ENCODE data around the gene PRMT7.

The PRMT7 gene

DNA sequence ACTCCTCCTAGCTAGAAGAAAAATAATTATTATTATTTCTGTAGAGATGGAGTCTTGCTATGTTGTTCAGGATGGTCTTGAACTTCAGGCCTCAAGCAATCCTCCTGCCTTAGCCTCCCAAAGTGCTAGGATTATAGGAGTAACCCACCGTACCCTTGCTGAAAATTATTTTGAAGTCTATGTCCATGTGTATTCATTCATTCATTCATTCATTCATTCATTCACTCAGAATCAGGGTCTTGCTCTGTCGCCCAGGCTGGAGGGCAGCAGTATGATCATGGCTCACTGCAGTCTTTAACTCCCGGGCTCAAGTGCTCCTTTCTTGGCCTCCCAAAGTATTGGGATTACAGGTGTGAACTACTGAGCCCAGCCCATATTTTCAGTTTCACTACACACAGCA lies 4.2 kb upstream of the PRMT7 start:
- DNase-seq (ENCODE audit: low read depth), result no peak

DNA sequence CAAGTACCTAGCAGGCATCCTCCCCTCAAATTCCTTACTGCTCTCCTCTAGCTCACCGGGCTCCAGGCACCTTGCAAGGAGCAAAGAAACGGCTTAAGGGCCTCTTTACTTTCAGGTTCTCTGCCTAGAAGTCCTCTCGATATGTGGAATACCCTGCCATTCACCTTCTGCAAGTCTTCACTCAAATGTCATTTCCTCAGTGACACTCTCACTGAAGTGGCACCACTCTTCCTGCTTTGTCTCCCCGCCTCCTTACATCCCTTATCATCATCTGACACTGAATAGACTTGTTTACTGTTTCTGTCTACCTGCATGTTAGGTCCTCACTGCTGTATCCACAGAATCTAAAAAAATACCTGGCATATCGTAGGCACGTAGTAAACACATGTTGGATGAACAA lies 1.0 kb upstream of the PRMT7 start:
- no peak for DNase-seq (ENCODE audit: low read depth)

DNA sequence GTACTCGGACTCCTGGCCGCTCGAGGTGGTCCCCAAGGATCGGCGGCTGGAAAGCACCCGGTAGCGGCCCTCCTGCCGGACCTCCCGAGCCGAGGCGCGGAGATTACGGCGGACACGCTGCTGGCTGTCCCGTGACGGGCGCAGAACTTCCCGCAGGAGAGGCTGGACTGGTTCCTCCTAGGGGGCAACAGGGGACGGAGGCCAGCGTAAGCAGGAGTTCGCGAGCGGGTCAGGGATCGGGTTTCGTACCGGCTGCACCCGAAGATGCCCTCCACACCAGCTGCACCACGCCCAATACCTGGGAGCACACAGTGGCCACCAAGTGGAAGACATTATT lies 414 bp upstream of the PRMT7 start:
- no peak for DNase-seq (ENCODE audit: low read depth)

DNA sequence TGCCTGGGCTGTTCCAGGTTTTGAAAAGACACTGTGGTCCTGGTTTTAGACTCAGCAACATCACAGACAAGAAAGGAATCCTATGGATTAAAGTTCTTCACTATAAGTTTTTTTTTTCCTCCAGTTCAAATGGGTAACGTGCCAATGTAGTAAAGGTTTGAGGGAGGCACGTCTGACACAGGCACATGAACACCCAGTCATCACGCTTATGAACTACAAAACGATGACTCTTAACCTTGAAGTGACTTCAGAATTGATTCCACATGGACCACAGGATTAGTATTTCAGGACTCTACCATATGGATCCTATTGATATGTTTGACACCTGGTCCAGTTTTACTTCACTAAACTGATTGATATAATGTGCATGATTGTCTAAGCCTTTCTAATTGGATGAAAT lies 2.3 kb downstream of the PRMT7 start:
- DNase-seq (ENCODE audit: low read depth), result no peak

DNA sequence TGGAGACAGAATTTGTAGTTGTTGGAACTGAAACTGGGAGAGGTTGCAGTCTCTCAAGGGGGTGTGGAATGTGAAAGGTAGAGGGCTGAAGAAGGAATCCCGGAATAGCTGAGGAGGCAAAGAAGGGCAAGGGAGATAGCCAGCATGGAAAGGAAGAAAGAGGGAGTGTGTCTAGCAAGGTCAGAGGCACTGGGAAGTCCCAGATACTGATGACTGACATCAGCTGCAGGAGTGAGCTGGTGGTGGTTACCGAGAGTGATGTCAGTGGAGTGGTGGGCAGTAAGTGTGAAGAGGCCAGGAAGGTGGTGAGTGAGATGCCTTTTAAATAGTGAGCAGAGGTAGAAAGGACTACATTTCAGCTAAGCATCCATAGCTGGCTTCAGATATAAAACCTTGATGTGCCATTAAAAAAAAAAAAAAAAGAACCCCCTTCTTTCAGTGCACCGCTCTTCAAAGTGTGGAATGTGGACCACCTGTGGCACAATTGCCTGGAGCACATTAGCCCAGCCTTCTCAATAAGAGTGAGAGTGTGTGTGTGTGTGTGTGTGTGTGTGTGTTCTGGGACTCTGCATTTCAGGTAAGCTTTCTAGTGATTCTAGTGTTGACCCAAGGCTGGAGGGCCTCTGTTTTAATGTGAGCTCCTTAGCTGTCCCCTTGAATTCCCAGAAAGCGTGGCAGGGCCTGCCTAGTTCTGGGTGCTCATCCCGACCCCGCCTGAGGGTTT lies 8.5 kb downstream of the PRMT7 start:
- DNase-seq (ENCODE audit: low read depth), result no peak

DNA sequence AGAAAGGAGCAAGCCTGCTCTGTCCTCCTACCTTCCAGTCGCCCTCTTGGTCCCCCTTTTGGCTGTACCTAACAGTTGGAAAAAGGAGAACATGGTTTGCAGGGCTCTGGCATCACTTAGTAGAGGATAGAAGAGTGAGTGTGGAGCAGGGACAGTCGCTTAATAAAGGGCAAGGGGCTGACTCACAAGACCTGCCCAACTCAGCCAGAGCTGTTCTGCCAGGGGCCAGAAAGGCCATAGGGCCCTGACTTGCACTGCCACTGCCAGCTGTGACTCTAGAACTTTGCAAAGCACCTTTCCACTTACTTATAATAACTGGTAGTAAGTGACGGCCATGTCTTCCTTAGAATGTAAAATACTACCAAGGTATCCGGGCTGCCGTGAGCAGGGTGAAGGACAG lies 13.5 kb downstream of the PRMT7 start:
- DNase-seq (ENCODE audit: low read depth), result no peak

DNA sequence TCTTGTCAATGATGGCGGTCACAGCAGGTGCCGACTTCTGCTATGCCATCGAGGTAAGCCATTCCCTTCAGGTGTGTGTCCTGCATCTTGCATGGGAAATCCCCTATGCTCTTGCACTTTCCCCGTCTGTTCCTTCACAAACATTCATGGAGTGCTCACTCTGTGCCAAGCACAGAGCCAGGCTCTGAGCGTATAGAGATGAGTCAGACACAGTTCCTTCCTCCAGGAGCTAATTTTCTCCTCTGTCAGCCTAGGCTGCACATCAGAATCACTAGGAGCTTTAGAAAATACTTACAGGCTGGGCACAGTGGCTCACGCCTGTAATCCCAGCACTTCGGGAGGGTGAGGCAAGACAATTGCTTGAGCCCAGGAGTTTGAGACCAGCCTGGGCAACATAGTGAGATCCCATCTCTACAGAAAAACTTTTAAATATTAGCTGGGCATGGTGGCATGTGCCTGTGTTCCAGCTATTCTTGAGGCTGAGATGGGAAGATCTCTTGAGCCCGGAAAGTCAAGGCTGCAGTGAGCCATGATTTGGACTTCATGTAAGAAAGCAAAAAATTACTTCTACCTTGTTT lies 14.1 kb downstream of the PRMT7 start:
- DNase-seq (ENCODE audit: low read depth), result no peak

DNA sequence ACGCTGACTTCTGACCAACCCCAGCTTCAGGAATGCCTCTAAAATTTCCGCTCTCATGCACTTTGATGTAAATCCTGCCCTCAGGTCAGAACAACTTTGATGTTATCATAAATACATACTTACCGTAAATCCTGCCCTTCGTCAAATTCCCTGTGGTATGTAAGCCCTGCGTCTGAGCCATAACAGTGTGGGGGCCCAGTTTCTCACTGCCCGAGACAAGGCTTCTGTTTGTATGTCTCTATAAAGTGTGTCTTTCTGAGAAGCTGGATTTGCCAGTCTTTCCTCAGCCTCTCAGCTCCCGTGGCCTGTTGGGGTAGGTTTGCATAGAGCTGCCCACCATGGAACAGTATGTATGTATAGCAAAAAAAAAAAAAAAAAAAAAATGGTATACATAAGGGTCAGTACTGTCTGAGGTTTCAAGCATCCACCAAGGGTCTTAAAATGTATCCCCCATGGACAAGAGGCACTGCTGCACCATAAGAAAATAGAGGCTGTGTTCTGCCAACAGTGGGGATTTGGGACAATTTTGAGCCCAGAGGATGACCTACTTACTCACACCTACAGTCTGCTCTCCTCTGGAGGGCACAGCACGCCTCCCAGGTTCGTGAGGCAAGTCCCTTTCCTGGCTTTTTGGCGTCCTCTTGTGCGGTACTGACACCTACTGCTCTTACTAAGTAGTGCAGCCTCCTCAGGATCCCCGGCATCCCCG lies 17.5 kb downstream of the PRMT7 start:
- peak; percentile 68 for DNase-seq (ENCODE audit: low read depth)

DNA sequence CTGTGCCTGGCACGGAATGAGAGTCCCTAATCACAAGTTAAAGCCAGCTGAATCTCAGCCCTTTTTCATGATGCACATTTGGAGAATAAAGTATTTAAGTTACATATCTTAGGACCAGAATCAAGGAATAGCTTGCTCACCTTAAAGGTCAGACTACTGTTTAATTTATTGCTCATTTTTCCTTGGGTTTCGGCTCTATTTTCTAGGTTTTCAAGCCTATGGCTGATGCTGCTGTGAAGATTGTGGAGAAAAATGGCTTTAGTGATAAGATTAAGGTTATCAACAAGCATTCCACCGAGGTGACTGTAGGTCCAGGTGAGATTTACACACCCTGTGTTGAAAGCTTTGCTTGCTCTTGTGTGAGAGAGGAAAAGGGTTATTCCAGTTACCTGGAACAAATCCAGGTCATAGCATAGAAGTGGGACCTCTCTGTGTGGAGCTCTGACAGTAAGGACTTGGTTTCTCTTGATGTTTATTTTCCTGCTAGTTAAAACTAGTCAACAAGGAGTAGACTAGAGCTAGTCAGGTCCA lies 18.1 kb downstream of the PRMT7 start:
- no peak for DNase-seq (ENCODE audit: low read depth)

DNA sequence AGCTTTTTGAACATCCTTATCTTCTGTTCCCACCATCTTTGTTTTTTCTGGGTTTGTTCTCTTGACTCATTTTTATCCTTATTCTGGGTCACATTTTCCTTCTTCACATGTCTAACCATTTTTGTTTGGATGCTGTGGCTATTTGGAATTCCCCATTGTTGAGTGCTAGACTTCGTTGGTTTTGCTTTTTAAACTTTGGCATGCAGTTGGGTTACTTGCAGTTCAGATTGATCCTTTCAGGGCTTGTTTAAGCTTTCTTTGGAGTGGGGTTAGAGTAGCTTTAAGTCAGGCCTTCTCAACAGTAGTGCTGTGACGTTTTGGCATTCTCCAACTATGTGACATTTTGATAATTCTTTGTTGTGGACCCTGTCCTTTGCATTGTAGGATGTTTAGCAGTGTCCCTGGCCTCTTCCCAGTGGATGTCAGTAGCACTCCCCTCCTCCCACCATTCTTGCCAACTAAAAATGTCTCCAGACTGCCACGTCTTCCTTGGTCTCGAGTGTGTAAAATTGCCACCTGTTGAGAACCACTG lies 21.1 kb downstream of the PRMT7 start:
- DNase-seq (ENCODE audit: low read depth), result no peak

DNA sequence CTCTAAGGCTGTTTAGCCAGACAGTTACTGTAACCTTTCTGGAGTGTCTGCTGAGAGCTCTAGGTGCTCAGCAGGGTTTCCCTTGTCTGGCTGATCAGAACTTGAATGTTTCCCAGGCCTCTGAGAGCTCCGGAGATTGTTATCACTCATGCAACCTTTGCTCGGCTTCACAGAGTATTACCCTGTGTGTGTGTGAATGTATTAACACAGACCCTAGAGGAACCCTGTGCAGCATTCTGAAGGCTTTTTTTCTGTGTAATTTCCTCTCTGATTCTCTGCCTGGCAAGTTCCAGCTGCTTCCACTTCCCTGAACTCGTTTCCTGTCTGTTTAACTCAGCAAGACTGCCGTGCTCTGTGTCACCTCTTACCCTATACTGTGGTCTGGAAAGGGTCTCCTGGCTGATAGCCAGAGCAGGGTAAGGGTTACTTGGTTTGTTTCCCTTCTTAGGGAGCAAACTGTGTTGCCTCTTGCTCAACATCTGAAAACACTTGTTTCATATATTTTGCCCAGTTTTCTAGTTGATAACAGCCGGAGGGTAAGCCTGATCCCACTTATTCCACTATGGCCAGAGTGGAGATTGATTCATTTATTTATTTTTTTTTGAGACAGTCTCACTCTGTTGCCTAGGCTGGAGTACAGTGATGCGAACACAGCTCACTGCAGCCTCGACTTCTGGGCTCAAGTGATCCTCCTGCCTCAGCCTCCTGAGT lies 21.7 kb downstream of the PRMT7 start:
- no peak for DNase-seq (ENCODE audit: low read depth)

DNA sequence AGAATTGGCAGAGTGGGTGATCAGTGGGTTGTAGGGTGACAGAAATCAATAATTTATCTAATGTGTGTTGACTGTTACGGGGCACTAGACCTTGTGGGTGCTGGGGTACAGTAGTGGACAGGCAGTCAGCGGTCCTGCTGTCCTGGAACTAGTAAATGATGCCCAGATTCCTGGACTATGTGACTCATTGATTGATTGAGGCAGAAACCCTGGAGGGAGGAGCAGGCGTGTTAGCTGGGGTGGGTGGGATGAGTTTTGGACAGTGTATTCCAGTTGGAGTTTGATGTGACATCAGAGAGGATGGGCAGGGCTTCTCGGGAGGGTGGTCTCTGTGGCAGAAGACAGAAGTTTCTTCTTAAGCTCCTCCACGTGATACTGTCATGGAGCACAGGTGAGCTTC lies 24.4 kb downstream of the PRMT7 start:
- DNase-seq (ENCODE audit: low read depth), result no peak

DNA sequence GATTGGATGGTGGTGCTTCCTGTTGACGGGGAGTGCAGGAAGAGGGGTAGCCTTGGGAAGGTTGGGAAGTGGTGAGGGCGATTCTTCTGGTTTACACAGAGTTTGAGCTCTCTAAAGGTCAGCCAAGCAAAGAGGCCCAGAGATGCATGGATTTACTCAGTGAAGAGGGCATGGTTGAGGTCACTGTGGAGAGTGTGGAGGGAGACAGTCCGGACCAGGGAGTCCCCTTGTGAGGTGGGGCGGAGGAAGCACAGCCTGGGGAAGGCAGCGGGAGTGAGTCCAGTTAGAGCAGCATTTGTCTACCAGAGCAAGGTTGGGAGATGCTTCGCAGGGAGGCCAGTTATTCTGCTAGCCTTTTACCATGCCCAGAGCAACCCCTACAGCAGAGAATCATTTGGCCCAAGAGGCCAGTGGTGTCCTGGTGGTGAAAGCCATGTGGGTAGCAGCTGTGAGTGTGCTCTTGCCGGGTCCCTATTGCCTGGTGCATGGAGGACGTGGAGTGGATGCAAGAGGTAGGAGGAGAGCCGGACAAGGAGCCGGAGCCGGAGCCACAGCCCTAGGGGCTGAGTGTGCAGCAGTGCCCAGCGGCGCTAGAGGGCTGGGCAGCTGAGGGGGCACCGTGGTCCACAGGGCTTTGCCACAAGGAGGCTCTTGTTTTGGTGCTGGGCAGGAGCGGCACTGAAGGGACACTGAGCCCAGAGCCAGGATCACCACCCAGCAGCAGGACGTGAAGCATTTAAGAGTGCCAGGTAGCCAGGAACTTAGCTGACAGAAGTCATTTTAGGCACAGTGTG lies 27.7 kb downstream of the PRMT7 start:
- no peak for DNase-seq (ENCODE audit: low read depth)

DNA sequence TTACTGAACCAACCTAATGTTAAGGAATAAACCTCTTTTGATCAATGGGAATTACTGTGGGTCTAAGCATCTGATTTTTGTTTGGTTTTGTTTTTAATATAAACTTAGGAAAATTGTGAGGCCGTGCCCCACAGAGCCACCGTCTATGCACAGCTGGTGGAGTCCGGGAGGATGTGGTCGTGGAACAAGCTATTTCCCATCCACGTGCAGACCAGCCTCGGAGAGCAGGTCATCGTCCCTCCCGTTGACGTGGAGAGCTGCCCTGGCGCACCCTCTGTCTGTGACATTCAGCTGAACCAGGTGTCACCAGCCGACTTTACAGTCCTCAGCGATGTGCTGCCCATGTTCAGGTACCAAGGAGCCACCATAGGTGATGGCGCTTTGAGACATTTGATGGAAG lies 28.4 kb downstream of the PRMT7 start:
- DNase-seq (ENCODE audit: low read depth), result no peak

DNA sequence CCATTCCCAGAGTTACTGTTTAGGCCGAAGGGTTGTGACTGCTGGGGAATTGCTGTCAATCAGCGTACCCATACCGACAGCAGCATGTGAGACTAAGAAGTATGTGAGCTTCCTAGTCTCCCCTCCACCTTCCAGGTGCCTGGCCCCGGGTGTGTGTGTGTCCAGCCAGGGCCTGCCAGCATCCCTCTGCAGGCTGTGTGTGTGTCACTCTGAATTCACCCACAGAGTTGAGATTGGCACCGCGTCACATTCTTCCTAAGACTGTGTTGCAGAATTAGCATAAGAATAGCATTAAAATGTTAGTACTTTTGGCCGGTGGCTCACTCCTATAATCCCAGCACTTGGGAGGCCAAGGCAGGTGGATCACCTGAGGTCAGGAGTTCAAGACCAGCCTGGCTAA lies 31.8 kb downstream of the PRMT7 start:
- DNase-seq (ENCODE audit: low read depth), result no peak

DNA sequence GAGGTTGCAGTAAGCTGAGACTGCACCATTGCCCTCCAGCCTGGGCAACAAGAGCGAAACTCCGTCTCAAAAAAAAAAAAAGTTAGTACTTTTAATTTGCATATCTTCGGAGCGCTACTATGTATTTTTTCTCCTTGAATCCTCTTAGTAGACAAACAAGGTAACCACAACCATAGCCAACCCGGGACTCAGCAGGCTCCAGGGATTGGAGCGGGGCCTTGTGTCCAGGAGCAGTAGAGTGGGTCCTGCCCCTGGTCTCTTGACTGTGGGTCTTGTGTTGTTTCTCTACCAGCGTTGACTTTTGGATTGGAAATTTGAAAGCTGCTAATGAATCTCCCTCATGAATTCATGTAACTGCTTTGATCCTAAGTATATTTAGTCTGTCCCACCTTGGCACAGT lies 32.3 kb downstream of the PRMT7 start:
- no peak for DNase-seq (ENCODE audit: low read depth)

DNA sequence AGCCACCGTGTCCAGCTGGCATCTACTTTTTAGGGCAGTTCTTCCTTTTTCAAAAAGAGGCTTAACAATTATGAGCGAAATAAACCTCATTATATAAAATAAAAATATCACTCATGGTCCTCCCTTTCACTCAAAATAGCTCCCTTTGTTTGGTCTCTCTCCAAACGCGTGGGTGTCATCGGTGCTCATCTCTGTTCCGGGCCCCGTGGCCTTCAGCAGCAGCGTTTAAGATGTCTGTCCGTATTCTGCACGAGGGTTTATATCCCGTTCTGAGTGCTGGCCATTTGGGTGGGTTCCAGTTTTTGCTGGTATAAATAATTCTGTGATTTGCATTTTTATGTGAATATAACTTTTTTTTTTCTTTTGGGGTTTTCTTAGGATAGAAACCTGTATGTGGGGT lies 33.4 kb downstream of the PRMT7 start:
- DNase-seq (ENCODE audit: low read depth), result no peak

DNA sequence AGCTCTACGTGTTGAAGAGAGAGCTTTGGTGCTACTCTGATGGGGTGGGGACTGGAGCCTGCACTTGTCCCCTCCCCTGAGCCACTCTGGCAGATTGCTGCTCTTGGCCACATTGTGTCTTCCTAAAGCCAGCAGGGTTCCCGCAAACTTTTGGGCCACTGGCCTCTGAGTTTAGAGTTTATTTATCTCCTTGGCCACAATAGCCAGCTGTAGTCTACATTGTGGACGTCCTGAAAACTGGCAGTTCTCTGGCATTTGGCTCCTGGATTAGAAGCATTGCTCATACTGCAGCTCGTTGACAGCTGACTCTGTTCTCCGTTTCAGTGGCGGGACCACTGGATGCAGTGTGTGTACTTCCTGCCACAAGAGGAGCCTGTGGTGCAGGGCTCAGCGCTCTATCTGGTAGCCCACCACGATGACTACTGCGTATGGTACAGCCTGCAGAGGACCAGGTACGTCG lies 34.6 kb downstream of the PRMT7 start:
- DNase-seq (ENCODE audit: low read depth), result no peak

DNA sequence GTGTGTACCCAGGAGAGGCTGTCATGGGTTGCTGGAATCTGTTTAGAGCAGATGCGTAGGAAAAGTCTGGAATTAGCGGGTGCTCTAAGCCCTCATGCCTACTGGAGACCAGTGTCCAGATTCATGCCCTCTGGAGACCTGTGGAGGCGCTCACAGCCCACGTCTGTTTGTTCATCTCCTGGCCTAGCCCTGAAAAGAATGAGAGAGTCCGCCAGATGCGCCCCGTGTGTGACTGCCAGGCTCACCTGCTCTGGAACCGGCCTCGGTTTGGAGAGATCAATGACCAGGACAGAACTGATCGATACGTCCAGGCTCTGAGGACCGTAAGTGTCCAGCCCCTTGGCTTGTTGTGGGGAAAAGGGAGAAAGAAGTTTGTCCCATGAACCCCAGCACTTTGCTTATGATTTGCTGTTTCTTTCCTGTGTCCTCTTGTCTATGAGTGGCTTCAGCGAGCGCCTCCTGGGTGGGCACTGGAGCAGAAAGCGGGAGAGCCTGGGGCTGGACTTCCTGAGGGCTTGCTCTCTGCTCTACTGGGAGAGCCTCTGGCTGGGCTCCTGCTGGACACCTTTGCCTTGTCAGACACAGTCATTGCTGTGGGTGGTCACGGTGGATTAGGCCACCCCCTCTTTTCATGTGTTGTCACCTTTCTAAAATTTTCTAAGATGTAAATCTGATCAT lies 35.3 kb downstream of the PRMT7 start:
- DNase-seq (ENCODE audit: low read depth), result no peak

DNA sequence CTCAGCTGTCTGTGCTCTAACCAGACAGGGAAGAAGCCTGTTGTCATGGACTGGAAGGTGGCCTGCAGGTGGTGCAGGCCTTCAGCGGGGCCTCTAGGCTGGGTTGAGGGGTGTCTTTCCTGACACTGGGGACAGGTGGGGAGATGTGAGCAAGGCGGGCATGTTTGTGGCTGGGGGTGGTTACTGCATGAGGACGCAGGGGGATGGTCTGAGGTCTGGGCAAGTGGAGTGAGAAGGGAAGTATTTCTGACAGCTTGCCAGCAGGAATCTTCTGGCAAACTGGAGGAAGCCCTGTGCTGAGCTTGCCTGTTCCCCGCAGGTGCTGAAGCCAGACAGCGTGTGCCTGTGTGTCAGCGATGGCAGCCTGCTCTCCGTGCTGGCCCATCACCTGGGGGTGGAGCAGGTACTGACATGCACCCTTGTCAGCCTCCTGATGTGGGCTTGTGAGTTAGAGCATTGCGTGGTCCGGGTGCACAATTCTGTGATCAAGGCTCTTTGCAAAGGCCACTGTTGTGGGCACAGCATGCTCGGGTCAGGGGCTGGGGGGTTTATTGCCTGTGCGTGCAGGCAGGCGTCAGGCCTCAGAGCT lies 36.2 kb downstream of the PRMT7 start:
- DNase-seq (ENCODE audit: low read depth), result no peak

DNA sequence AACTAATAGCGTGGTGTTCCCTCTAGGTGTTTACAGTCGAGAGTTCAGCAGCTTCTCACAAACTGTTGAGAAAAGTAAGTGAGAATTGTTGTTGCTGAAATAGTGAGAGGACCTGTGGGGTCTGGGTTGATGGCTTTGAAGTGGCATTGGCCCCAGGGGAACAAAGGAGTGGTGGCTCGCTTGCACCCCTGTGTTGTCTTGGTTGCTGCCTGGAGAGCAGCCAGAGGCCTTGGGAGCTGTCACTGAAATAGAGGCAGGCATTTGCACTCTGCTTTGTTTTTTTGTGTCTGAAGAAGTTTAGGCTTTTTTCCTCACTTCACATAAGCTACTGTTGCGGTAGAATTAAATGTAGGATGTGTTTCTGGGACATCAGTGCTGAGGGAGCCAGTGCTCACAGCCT lies 36.8 kb downstream of the PRMT7 start:
- DNase-seq (ENCODE audit: low read depth), result no peak

Data from activated T-cell treated with anti-CD3 and anti-CD28 coated beads for 1 hour (primary cell).